Measurements from ENCODE around the gene TBR1.

The TBR1 gene

GRCh38 chr2:161406316-161406715, 9.8 kb upstream of the TBR1 start:
- H3K4me3 ChIP-seq (ENCODE audit: insufficient read depth in 1 of 2, low read depth in 1 of 2, low read length in 2 of 2) = no peak overlapping the region
- H4K91ac ChIP-seq (ENCODE audit: low read length) = no peak overlapping the region
- H3K23ac ChIP-seq (ENCODE audit: low read length in 2 of 2) = no peak overlapping the region
- no peak overlapping the region for H3K4me2 ChIP-seq (ENCODE audit: low read length, poor library complexity, severe bottlenecking)
- H4K8ac ChIP-seq (ENCODE audit: low read length) = no peak overlapping the region
- no peak overlapping the region for H3K4ac ChIP-seq (ENCODE audit: low read depth in 1 of 2, low read length in 2 of 2)
- peaks cover 13% of the 10 kb centered on the region for H3K9me3 ChIP-seq (ENCODE audit: control insufficient read depth, low read length)
- WGBS = 84% methylated on average over 5 of the region's 5 CpGs
- no peak overlapping the region for H2AFZ ChIP-seq (ENCODE audit: low read depth, low read length)
- H2BK12ac ChIP-seq (ENCODE audit: low read length in 2 of 2) = no peak overlapping the region
- no peak overlapping the region for H3K18ac ChIP-seq (ENCODE audit: low read depth in 1 of 2, low read length in 2 of 2)
- H3K4me1 ChIP-seq (ENCODE audit: control insufficient read depth, insufficient read depth, low read depth, low read length) = peaks cover 1% of the 10 kb centered on the region
- no peak for DNase-seq
- no peak overlapping the region for H2AK5ac ChIP-seq (ENCODE audit: low read length, severe bottlenecking)
- H2BK120ac ChIP-seq (ENCODE audit: low read depth, low read length) = no peak overlapping the region
- no peaks in the 10 kb centered on the region for H3K27me3 ChIP-seq (ENCODE audit: control insufficient read depth in 1 of 2, insufficient read depth in 1 of 2, low read length in 2 of 2)
- peaks cover 6% of the 10 kb centered on the region for H3K79me1 ChIP-seq (replicated peaks; ENCODE audit: low read length, poor library complexity, severe bottlenecking)
- H3K14ac ChIP-seq (ENCODE audit: low read length in 2 of 2) = no peak overlapping the region
- no peak overlapping the region for H2BK5ac ChIP-seq (ENCODE audit: low read depth, low read length, poor library complexity, severe bottlenecking)
- H3K36me3 ChIP-seq (ENCODE audit: control insufficient read depth in 1 of 2, insufficient read depth in 2 of 2, low read depth in 1 of 2, low read length in 2 of 2) = peaks cover 4 to 50% of the 10 kb centered on the region in 2 experiments
- H3K9ac ChIP-seq (ENCODE audit: low read length) = no peak overlapping the region
- H3K27ac ChIP-seq (ENCODE audit: low read length, poor library complexity, severe bottlenecking) = no peak overlapping the region
- no peak overlapping the region for H2BK15ac ChIP-seq (ENCODE audit: low read depth, poor library complexity, severe bottlenecking)

DNA sequence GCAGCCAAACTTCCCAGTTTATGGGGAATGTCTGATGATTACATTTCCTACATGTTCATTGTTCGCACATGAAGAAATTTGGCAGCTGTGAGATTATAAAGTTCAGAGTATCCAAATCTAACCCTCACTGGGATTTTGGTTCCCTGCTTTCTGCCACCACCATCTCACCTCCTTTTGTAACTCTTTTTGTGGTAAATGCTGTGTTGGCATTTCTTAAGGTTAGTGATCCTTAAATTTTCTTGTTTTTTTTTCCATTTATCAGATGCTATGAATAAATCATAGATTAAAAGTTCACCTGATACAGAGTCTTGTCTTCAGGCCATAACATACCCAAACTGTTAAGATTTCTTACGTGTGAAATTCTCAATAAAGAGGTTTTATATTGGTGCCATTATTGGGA, 8.5 kb upstream of the TBR1 start:
- Histone ChIP-seq H3K14ac (ENCODE audit: low read length in 2 of 2) (no peak overlapping the region), H3K79me1 (replicated peaks; ENCODE audit: low read length, poor library complexity, severe bottlenecking) (peaks cover 3% of the 10 kb centered on the region), H2AFZ (ENCODE audit: low read depth, low read length) (no peak overlapping the region), H3K18ac (ENCODE audit: low read depth in 1 of 2, low read length in 2 of 2) (no peak overlapping the region), H2BK120ac (ENCODE audit: low read depth, low read length) (no peak overlapping the region), H4K8ac (ENCODE audit: low read length) (no peak overlapping the region), H3K27ac (ENCODE audit: low read length, poor library complexity, severe bottlenecking) (no peak overlapping the region), H3K27me3 (ENCODE audit: control insufficient read depth in 1 of 2, insufficient read depth in 1 of 2, low read length in 2 of 2) (no peaks in the 10 kb centered on the region), H3K4me1 (ENCODE audit: control insufficient read depth, insufficient read depth, low read depth, low read length) (no peaks in the 10 kb centered on the region), H2BK5ac (ENCODE audit: low read depth, low read length, poor library complexity, severe bottlenecking) (no peak overlapping the region), H3K9me3 (ENCODE audit: control insufficient read depth, low read length) (peaks cover 5% of the 10 kb centered on the region), H2BK15ac (ENCODE audit: low read depth, poor library complexity, severe bottlenecking) (no peak overlapping the region), H2BK12ac (ENCODE audit: low read length in 2 of 2) (no peak overlapping the region), H3K36me3 (ENCODE audit: control insufficient read depth in 1 of 2, insufficient read depth in 2 of 2, low read depth in 1 of 2, low read length in 2 of 2) (peaks cover 0 to 42% of the 10 kb centered on the region in 2 experiments), H2AK5ac (ENCODE audit: low read length, severe bottlenecking) (no peak overlapping the region), H3K4me3 (ENCODE audit: insufficient read depth in 1 of 2, low read depth in 1 of 2, low read length in 2 of 2) (no peak overlapping the region), H3K23ac (ENCODE audit: low read length in 2 of 2) (no peak overlapping the region), H3K9ac (ENCODE audit: low read length) (no peak overlapping the region), H3K4ac (ENCODE audit: low read depth in 1 of 2, low read length in 2 of 2) (no peak overlapping the region), H3K4me2 (ENCODE audit: low read length, poor library complexity, severe bottlenecking) (no peak overlapping the region), H4K91ac (ENCODE audit: low read length) (no peak overlapping the region)
- no CpG with 5 or more reads among the region's 2 CpGs for WGBS
- no peak for DNase-seq

- H3K4me3 ChIP-seq (ENCODE audit: insufficient read depth in 1 of 2, low read depth in 1 of 2, low read length in 2 of 2) = no peak overlapping the region
- peaks cover 3% of the 10 kb centered on the region for H3K4me1 ChIP-seq (ENCODE audit: control insufficient read depth, insufficient read depth, low read depth, low read length)
- H3K36me3 ChIP-seq (ENCODE audit: control insufficient read depth in 1 of 2, insufficient read depth in 2 of 2, low read depth in 1 of 2, low read length in 2 of 2) = peaks cover 0 to 27% of the 10 kb centered on the region in 2 experiments
- no peak for DNase-seq
- H2BK12ac ChIP-seq (ENCODE audit: low read length in 2 of 2) = no peak overlapping the region
- no peaks in the 10 kb centered on the region for H3K9me3 ChIP-seq (ENCODE audit: control insufficient read depth, low read length)
- no peak overlapping the region for H4K91ac ChIP-seq (ENCODE audit: low read length)
- H3K23ac ChIP-seq (ENCODE audit: low read length in 2 of 2) = no peak overlapping the region
- H3K79me1 ChIP-seq (replicated peaks; ENCODE audit: low read length, poor library complexity, severe bottlenecking) = peaks cover under 1% of the 10 kb centered on the region
- no peak overlapping the region for H2BK5ac ChIP-seq (ENCODE audit: low read depth, low read length, poor library complexity, severe bottlenecking)
- H3K9ac ChIP-seq (ENCODE audit: low read length) = no peak overlapping the region
- H3K4ac ChIP-seq (ENCODE audit: low read depth in 1 of 2, low read length in 2 of 2) = no peak overlapping the region
- H3K18ac ChIP-seq (ENCODE audit: low read depth in 1 of 2, low read length in 2 of 2) = no peak overlapping the region
- H4K8ac ChIP-seq (ENCODE audit: low read length) = no peak overlapping the region
- no peak overlapping the region for H2AK5ac ChIP-seq (ENCODE audit: low read length, severe bottlenecking)
- no peak overlapping the region for H3K14ac ChIP-seq (ENCODE audit: low read length in 2 of 2)
- no peak overlapping the region for H2BK120ac ChIP-seq (ENCODE audit: low read depth, low read length)
- peaks cover 0 to 4% of the 10 kb centered on the region in 2 experiments for H3K27me3 ChIP-seq (ENCODE audit: control insufficient read depth in 1 of 2, insufficient read depth in 1 of 2, low read length in 2 of 2)
- H3K27ac ChIP-seq (ENCODE audit: low read length, poor library complexity, severe bottlenecking) = no peak overlapping the region
- no peak overlapping the region for H3K4me2 ChIP-seq (ENCODE audit: low read length, poor library complexity, severe bottlenecking)
- no peak overlapping the region for H2BK15ac ChIP-seq (ENCODE audit: low read depth, poor library complexity, severe bottlenecking)
- no peak overlapping the region for H2AFZ ChIP-seq (ENCODE audit: low read depth, low read length)
- WGBS = 100% methylated on average over 1 of the region's 1 CpG
Measured at GRCh38 chr2:161409308-161409907, 6.7 kb upstream of the TBR1 start.

DNA sequence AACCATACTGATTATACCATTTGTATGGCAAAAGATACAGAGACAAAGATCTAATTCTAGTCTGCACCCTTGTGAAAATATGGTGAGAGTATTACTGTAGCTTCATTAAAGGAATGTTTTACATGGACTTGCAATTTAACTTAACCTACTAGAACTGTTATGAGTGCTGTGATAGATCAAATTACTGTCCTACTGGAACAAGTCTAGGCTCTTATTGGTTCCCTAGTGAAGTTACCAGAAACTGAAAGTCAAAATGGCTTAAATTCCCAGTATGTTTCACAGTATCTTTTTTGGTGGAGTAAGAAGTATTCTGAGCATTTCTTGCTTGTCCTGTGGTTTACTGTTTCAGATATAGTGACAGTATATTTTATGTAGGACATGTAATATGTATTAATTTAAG, 3.8 kb upstream of the TBR1 start:
- H2BK15ac ChIP-seq (ENCODE audit: low read depth, poor library complexity, severe bottlenecking) = no peak overlapping the region
- no peak for DNase-seq
- no peak overlapping the region for H3K4me2 ChIP-seq (ENCODE audit: low read length, poor library complexity, severe bottlenecking)
- peaks cover 0 to 23% of the 10 kb centered on the region in 2 experiments for H3K36me3 ChIP-seq (ENCODE audit: control insufficient read depth in 1 of 2, insufficient read depth in 2 of 2, low read depth in 1 of 2, low read length in 2 of 2)
- no peak overlapping the region for H3K18ac ChIP-seq (ENCODE audit: low read depth in 1 of 2, low read length in 2 of 2)
- H3K27ac ChIP-seq (ENCODE audit: low read length, poor library complexity, severe bottlenecking) = no peak overlapping the region
- H3K4me3 ChIP-seq (ENCODE audit: insufficient read depth in 1 of 2, low read depth in 1 of 2, low read length in 2 of 2) = no peak overlapping the region
- H3K14ac ChIP-seq (ENCODE audit: low read length in 2 of 2) = no peak overlapping the region
- no peak overlapping the region for H2BK120ac ChIP-seq (ENCODE audit: low read depth, low read length)
- H2BK12ac ChIP-seq (ENCODE audit: low read length in 2 of 2) = no peak overlapping the region
- no peak overlapping the region for H2AFZ ChIP-seq (ENCODE audit: low read depth, low read length)
- no peaks in the 10 kb centered on the region for H3K79me1 ChIP-seq (replicated peaks; ENCODE audit: low read length, poor library complexity, severe bottlenecking)
- H3K9me3 ChIP-seq (ENCODE audit: control insufficient read depth, low read length) = no peaks in the 10 kb centered on the region
- no peak overlapping the region for H3K4ac ChIP-seq (ENCODE audit: low read depth in 1 of 2, low read length in 2 of 2)
- peaks cover 27 to 30% of the 10 kb centered on the region in 2 experiments for H3K27me3 ChIP-seq (ENCODE audit: control insufficient read depth in 1 of 2, insufficient read depth in 1 of 2, low read length in 2 of 2)
- peaks cover 19% of the 10 kb centered on the region for H3K4me1 ChIP-seq (ENCODE audit: control insufficient read depth, insufficient read depth, low read depth, low read length)
- no peak overlapping the region for H3K9ac ChIP-seq (ENCODE audit: low read length)
- no peak overlapping the region for H2AK5ac ChIP-seq (ENCODE audit: low read length, severe bottlenecking)
- no peak overlapping the region for H2BK5ac ChIP-seq (ENCODE audit: low read depth, low read length, poor library complexity, severe bottlenecking)
- no peak overlapping the region for H4K8ac ChIP-seq (ENCODE audit: low read length)
- no peak overlapping the region for H4K91ac ChIP-seq (ENCODE audit: low read length)
- no peak overlapping the region for H3K23ac ChIP-seq (ENCODE audit: low read length in 2 of 2)
